Measurements from ENCODE around the gene RASL10B. TPM values are rescaled to one million over a fixed set of nuclear protein-coding genes. Genes with fewer than 3 reads are reported as not detected.

Gene RASL10B, protein sequence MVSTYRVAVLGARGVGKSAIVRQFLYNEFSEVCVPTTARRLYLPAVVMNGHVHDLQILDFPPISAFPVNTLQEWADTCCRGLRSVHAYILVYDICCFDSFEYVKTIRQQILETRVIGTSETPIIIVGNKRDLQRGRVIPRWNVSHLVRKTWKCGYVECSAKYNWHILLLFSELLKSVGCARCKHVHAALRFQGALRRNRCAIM
- total RNA-seq (2014; rRNA removed; shearing (Covaris generic)), result 0.53 and 0.57 TPM in 2 replicates

DNA sequence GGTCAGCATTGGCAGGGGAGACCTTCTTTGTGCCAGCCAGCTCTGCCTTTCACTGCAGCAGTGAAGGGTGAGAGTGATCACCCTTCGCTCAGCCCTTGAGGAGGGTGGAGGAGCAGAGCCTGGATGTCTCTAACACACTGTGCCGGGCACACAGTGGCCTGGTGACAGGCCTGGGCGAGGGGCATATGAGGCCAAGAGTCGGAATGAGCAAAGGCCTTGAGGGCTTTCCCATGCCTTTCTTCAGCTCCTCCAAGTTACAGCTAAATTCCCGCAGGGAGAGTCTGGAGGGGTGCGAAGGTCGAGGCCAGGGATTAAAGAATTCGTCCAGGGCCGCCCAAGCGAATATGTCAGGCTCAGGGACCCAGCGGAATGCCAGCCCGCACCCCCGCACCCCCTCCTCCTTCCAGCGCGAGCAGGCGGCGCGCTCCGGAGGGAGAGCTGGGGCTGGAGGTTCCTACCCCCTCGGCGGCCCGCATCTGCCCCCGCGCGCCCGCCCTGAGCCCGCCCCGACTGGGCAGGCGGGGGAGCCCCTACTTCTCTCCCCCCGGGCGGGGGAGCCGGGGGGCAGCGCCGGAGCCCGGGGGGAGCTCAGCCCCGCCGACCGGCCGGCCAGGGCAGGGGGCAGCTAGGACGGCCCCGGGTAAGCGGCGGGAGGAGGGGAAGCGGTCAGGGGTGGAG, at the start of gene RASL10B:
RASL10B (plus strand) TSS at position 401 of the 678 bp plus-strand sequence. CDS start 3,546 bp downstream, outside the sequence.

DNA sequence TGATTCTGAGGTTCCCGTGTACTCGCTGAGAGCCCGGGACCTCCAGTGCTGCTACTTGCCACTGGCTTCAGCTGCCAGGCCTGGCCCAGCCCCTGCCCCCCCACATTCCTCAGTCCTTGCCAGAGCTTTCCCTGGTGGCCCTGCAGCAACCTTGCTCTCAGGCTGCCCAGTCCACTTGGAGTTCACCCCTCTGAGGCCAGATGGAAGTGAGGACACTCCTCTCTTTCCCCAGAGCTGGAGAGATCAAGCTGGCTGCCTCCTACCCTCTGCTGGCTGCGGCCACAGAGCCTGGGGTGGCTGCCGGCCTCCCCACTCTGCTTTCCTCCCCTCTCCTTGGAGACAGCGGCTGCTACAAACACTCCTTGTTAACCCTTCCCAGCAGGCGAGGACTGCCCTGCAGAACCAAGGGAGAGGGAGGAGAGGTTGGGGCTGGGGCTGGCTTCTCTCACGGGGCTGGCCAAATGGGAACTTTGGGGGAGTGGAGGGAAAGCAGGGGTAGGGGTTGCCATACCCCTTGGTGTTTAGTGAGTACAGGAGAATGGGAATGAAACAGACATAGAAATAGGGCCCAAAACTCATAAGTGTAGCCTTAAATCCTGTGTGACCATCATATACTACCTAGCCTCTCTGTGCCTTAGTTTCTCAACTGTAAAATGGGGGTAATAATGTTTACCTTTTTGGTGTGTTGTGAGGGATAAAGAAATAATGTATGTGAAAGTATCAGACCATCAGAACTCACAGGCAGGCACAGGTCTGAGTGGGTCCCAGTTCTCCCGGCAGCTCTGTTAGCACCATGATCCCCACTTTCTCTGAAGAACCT, 21.7 kb downstream of the RASL10B start, which contains the start of gene GAS2L2:
GAS2L2 (minus strand) TSS at position 295 of the 820 bp plus-strand sequence. CDS start 389 bp downstream, outside the sequence.

DNA sequence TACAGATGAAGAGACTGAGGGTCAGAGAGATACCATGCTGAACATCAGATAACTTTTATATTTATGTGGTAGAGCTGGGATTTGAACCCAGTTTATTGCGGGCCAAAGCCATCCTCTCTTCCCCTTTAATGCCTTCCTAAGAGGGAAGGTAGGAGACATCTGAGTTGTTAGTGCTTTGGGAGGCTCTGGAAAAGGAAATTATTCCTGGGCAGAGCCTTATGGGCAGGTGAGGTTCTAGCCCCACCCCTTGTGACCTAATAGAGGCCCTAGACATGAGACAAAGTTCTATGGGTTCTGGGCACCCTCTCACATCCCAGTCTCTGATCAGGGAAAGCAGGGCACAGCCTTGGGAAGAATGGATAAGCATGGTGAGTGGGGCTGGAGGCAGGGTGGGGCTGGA, 29.1 kb downstream of the RASL10B start, which contains the start of gene C17orf50:
C17orf50 (plus strand) TSS at position 301 of the 400 bp plus-strand sequence; CDS start at position 356, 55 bp downstream.

Other genes with a start within 250 kb of the RASL10B start
- gene SLFN12L, start 194.0 kb upstream of the RASL10B start, total RNA-seq (2014; rRNA removed; shearing (Covaris generic)), result 0.08 TPM in 1 of 2 replicates, not detected in the other
- gene SLFN14, start 170.8 kb upstream of the RASL10B start, total RNA-seq (2014; rRNA removed; shearing (Covaris generic)), result not detected in 2 replicates
- gene PEX12, start 153.1 kb upstream of the RASL10B start, total RNA-seq (2014; rRNA removed; shearing (Covaris generic)), result 5.6 and 6.7 TPM in 2 replicates
- 57.3 and 60.0 TPM in 2 replicates for gene AP2B1, start 144.3 kb upstream of the RASL10B start, total RNA-seq (2014; rRNA removed; shearing (Covaris generic))
- not detected in 2 replicates for gene GAS2L2, start 21.6 kb downstream of the RASL10B start, total RNA-seq (2014; rRNA removed; shearing (Covaris generic))
- not detected in 2 replicates for gene C17orf50, start 29.2 kb downstream of the RASL10B start, total RNA-seq (2014; rRNA removed; shearing (Covaris generic))
- gene MMP28, start 64.0 kb downstream of the RASL10B start, total RNA-seq (2014; rRNA removed; shearing (Covaris generic)), result not detected in 2 replicates
- gene TAF15, start 77.8 kb downstream of the RASL10B start, total RNA-seq (2014; rRNA removed; shearing (Covaris generic)), result 61.1 and 63.6 TPM in 2 replicates
- gene HEATR9, start 137.3 kb downstream of the RASL10B start, total RNA-seq (2014; rRNA removed; shearing (Covaris generic)), result not detected in 2 replicates
- gene CCL5, start 148.7 kb downstream of the RASL10B start, total RNA-seq (2014; rRNA removed; shearing (Covaris generic)), result not detected in 2 replicates
- gene RDM1, start 199.1 kb downstream of the RASL10B start, total RNA-seq (2014; rRNA removed; shearing (Covaris generic)), result 3.1 and 4.3 TPM in 2 replicates
- gene LYZL6, start 212.1 kb downstream of the RASL10B start, total RNA-seq (2014; rRNA removed; shearing (Covaris generic)), result not detected in 2 replicates
- not detected in 2 replicates for gene CCL16, start 249.9 kb downstream of the RASL10B start, total RNA-seq (2014; rRNA removed; shearing (Covaris generic))

Data from A375 (cell line).